NCI-H345 treated with DMSO at 0.1 percent for 48 hours (cell line): ENCODE results near the gene MAML2.

ENCODE experiments used
- DNase-seq: peaks from one replicate; lab custom pipeline; 2025; ENCODE audit not compliant: unreplicated experiment; lab: John Stamatoyannopoulos, UW

The MAML2 gene

DNA sequence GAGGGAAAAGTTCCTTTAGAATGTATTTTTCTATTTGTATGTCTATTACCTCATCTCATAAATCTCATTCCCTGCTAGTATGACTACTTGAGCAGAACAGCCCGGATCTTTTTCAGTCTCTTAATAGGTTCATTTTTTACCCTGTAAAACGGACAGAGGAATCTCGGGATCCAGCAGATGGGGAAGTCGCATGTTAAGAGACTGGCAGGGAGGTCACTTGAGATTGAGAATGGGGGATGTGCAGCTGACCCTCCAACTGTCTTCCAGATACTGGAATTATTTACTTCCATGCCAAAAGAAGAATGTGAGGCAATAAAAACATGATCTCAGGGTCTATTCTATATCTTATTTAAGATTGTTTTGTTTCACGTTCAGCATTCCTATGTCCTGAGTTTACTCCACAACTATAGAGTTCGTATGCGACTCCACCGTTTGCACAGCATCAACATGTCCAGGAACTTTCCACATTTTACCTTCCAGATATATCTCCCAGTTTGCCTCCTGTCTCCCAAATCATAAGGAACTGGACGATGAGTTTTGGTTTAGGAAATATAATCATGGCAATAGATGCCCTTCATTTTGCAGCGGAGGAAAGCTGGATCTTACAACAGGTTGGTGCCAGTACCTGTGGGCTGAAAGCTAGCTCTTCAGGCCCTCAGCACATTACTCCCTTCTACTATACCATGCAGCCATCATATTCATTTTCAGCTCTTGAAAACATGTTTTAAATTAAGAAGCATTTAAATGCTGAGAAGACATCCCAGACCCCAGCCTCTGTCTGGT is 181.5 kb downstream of the MAML2 start:
- no peak for DNase-seq

DNA sequence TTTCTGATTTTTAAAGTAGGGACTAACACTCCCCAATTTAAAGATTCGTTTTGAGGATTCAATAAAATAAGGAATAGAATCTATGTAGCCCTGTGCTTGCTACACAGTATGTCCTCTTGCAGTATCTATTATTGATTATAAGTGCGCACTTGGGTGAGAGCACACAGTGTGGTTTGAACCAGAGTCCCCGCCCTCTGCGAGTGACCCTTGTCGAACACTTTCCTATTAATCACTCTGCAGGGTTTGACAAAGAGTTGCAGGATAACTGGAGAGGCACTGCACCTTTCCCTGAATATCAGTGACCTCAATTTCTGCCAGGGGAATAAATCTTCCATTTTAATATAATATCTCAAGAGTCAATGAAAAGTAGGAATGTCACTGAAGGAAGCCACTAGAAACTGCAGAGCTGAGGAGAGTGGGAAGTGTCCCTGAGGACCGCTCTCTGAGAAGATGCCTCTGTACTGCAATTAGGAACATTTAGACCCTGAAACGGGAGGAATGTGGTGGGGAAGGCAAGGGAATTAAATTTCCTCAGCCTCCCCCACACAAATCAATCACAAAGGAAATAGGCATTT is 182.2 kb downstream of the MAML2 start:
- DNase-seq: no peak

DNA sequence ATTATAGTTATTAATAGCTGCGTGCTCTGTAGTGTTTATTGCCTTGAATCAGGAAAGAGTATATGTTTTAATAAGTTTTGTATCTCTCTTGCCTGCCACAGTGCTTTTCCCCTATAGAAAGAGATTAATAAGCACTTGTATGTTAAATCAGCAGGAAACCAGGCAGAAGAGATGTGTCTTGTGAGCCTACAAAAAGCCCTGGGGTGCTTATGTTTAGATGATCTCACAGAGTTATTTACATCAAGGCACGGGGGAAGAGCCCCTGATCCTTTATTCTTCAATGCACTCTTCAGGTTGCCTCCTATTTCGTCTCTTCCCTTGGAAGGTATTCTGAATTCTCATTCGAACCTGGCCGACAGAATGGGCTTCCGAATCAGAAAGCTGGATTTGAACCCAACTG is 183.0 kb downstream of the MAML2 start:
- no peak for DNase-seq

DNA sequence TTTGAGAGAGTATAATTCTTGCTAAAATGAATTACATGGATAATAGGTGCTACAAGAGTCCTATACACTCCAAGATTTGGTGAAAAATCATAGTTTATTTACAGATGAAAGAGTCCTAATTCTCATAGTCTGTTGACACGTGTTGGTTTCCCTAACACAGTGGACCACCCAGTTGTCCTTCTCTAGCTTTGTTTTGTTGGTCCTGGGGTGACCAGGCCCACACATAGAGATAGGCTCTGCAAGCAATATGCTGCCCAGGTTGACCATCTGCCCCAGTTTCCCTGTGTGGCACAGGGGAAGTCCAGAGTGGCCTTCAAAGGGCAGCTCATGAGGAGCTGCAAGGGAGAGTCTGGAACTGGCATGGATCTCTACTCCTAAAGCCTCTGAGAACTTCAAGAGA is 184.9 kb downstream of the MAML2 start:
- no peak for DNase-seq

DNA sequence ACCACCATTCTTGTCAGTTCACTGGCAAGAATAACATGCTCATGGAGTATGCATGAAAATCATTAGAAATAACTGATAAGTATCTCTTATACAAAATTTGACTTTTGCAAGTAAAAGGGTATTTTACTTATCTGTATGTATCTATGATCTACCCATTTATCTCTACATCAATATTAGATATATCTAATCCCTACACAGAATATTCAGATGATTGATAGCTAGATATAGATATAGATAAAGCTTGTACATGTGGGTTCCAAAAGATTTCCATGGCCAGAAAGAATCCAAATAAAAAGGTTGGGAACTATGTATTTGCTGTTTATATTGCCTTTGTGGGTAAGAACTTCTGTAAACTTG is 185.5 kb downstream of the MAML2 start:
- no peak for DNase-seq

DNA sequence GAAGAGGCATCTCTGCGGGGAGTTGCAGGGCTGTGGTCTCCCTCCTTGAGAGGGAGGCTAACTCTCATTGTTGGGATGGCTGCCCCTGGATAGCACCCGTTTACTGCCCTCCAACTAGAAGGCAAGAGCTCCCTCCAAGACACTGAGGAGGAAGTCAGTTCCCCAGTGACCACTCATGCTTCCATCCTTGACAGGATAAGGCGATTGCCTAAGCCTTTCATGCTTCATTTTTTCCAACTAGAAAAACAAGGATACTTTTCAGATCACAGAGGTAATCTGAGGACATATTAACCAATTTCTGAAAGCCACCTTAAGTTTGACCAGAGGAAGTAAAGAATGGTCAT is 186.6 kb downstream of the MAML2 start:
- DNase-seq: no peak

GRCh38 chr11:96155627-96156378 is 187.2 kb downstream of the MAML2 start:
- DNase-seq: no peak

- DNase-seq: no peak
These were observed 188.0 kb downstream of the MAML2 start for GRCh38 chr11:96154802-96155520.

- DNase-seq: no peak
These were observed 190.4 kb downstream of the MAML2 start for GRCh38 chr11:96152623-96153022.

- no peak for DNase-seq
These were observed 191.5 kb downstream of the MAML2 start for GRCh38 chr11:96151501-96151900.

GRCh38 chr11:96150609-96151008 is 192.4 kb downstream of the MAML2 start:
- DNase-seq: no peak

DNA sequence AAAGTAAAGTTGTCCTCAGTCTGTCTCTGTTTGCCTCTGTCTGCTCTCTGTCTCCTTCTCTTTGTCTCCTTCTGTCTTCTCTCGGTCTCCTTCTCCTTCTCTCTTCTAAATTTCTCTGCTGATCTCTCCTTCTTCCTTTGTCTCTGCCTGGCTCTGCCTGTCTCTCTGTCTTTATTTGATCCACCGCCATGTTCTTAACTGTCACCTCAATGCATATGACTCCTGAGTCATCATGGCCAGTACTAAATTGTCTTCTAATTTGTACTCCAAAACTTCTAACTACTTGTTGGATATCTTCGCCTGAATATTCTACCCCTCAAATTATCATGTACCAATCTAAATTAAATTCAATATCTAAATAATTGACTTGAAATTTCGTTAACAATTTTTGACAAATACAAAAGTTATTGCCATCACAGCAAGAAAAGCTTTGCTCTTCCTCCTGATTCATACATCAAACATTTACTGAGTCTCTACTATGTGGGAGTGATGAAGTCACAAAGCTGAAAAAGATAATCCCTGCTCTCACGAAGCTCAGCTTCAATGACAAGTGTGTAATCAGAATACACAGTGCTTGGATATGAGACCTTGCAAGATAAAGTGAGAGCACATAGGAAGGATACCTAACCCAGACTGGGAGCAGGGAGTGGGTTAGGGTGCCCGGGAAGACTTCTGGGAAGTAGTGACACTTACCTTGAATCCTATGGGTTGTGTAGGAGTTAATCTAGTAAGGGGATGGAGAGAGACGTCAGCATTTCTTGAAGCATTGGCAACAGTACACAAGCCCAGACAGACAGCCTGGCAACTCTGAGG is 193.0 kb downstream of the MAML2 start:
- no peak for DNase-seq

- no peak for DNase-seq
These were observed 195.0 kb downstream of the MAML2 start for GRCh38 chr11:96147906-96148486.

- no peak for DNase-seq
These were observed 195.8 kb downstream of the MAML2 start for GRCh38 chr11:96147186-96147585.

GRCh38 chr11:96146765-96147164 is 196.2 kb downstream of the MAML2 start:
- DNase-seq: no peak

GRCh38 chr11:96145163-96145585 is 197.8 kb downstream of the MAML2 start:
- DNase-seq: no peak

DNA sequence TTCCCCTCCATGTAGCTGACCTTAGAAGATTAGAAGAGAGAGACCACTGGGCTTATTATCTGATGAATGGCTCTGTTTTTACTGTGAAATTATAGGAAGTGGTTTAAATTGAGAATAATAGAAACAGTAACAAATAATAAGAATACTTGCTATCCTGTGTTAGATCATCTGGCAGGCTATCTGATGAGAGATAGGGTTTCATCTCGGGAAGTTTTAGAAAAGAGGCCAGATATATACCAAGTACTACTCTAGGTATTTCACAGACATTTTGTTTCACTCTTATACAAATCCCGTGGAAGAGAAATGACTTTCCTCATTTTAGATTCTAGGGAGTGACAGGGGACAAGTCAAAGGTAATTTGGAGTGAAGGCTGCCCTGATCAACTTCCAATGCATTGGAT is 198.4 kb downstream of the MAML2 start:
- DNase-seq: no peak

GRCh38 chr11:96143041-96143521 is 199.9 kb downstream of the MAML2 start:
- DNase-seq: no peak

- DNase-seq: no peak
These were observed 201.4 kb downstream of the MAML2 start for GRCh38 chr11:96141626-96142025.

GRCh38 chr11:96139691-96140090 is 203.3 kb downstream of the MAML2 start:
- no peak for DNase-seq
